Measurements from ENCODE around the gene LIPM.
A peak's percentile ranks its signal among the peaks of the same experiment; 100 is the strongest.

Gene LIPM

DNA sequence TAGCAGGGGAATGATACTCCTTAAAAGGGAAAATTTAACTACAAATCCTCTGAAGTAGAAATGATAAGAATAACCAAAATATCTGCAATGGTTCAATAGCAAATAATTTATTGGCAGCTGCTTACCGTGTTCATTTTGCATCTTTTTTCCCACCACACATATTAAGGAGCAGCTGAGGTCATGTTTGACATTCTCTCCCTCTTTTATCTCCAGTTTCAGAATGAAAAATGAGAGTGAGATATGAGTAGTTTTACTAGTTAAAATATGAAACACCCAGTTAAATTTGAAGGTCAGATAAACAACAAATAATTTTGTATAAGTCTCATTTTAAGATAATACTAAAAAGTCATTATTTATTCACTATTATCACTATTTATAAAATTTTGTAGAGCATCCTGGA is 39.6 kb upstream of the LIPM start:
- Mint-ChIP-seq H3K4me3 (no peak overlapping the region), H3K36me3 (ENCODE audit: low read depth) (no peaks in the 10 kb centered on the region), H3K27me3 (ENCODE audit: low read depth) (no peaks in the 10 kb centered on the region), H3K9me3 (no peaks in the 10 kb centered on the region), H3K4me1 (peaks cover 5% of the 10 kb centered on the region), H3K27ac (no peak overlapping the region)
- TF ChIP-seq CTCF (IDR thresholded peaks at IDR 0.05; ENCODE audit: unreplicated experiment in 3 of 3), result no peak

GRCh38 chr10:88763441-88763840 is 39.1 kb upstream of the LIPM start:
- H3K9me3 Mint-ChIP-seq, result no peaks in the 10 kb centered on the region
- no peaks in the 10 kb centered on the region for H3K27me3 Mint-ChIP-seq (ENCODE audit: low read depth)
- peak overlapping the region; percentile 11 to 48 (median 26) for H3K27ac Mint-ChIP-seq
- H3K4me3 Mint-ChIP-seq, result no peak overlapping the region
- no peak for TF ChIP-seq CTCF (IDR thresholded peaks at IDR 0.05; ENCODE audit: unreplicated experiment in 3 of 3)
- peaks cover 5% of the 10 kb centered on the region for H3K4me1 Mint-ChIP-seq
- H3K36me3 Mint-ChIP-seq (ENCODE audit: low read depth), result no peaks in the 10 kb centered on the region

DNA sequence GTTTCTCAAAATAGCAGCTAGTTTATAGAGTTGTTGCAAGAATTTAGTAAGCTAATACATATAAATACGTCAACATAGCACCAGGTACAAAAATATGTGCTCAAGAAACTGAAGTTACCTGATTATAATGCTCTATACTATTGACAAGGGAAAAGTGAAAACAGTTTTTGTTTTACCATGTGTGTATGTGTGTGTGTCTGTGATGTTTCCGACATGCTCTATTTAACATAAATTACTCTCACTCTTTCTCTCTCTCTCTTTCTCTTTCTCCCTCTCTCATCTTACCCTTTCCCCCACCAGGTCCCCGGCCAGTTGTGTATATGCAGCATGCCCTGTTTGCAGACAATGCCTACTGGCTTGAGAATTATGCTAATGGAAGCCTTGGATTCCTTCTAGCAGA is 38.4 kb upstream of the LIPM start:
- TF ChIP-seq CTCF (IDR thresholded peaks at IDR 0.05; ENCODE audit: unreplicated experiment in 3 of 3), result no peak
- no peaks in the 10 kb centered on the region for H3K36me3 Mint-ChIP-seq (ENCODE audit: low read depth)
- no peaks in the 10 kb centered on the region for H3K27me3 Mint-ChIP-seq (ENCODE audit: low read depth)
- no peak overlapping the region for H3K4me3 Mint-ChIP-seq
- H3K27ac Mint-ChIP-seq, result no peak overlapping the region
- no peaks in the 10 kb centered on the region for H3K9me3 Mint-ChIP-seq
- peaks cover 5% of the 10 kb centered on the region for H3K4me1 Mint-ChIP-seq

GRCh38 chr10:88765816-88766215 is 36.7 kb upstream of the LIPM start:
- Mint-ChIP-seq H3K4me1 (peaks cover 5% of the 10 kb centered on the region), H3K27me3 (ENCODE audit: low read depth) (no peaks in the 10 kb centered on the region), H3K36me3 (ENCODE audit: low read depth) (no peaks in the 10 kb centered on the region), H3K27ac (no peak overlapping the region), H3K9me3 (no peaks in the 10 kb centered on the region), H3K4me3 (no peak overlapping the region)
- TF ChIP-seq CTCF (IDR thresholded peaks at IDR 0.05; ENCODE audit: unreplicated experiment in 3 of 3), result no peak

DNA sequence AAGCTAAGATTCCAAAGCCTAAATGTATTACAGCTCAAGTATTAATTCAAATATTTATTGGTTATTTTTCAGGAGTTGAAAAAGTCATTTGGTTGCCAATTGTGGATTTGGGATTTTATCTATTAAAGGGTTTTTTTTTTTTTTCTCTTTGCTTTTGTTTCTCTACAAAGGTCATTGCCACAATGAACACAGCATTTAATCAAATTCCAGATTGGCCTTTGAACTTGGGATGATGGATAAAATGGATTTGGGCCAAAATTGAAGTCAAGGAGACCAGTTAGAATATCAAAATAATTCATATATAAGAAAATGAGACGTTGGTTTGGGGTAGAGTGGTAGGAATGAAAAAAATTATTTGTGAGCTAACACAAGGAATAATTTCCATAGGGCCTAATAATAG is 33.1 kb upstream of the LIPM start:
- peaks cover 9% of the 10 kb centered on the region for H3K9me3 Mint-ChIP-seq
- TF ChIP-seq CTCF (IDR thresholded peaks at IDR 0.05; ENCODE audit: unreplicated experiment in 3 of 3), result no peak
- no peaks in the 10 kb centered on the region for H3K36me3 Mint-ChIP-seq (ENCODE audit: low read depth)
- H3K27ac Mint-ChIP-seq, result no peak overlapping the region
- H3K27me3 Mint-ChIP-seq (ENCODE audit: low read depth), result no peaks in the 10 kb centered on the region
- no peak overlapping the region for H3K4me3 Mint-ChIP-seq
- H3K4me1 Mint-ChIP-seq, result no peaks in the 10 kb centered on the region

- no peaks in the 10 kb centered on the region for H3K9me3 Mint-ChIP-seq
- TF ChIP-seq CTCF (IDR thresholded peaks at IDR 0.05; ENCODE audit: unreplicated experiment in 3 of 3), result no peak
- H3K4me3 Mint-ChIP-seq, result no peak overlapping the region
- no peak overlapping the region for H3K27ac Mint-ChIP-seq
- H3K4me1 Mint-ChIP-seq, result no peaks in the 10 kb centered on the region
- H3K36me3 Mint-ChIP-seq (ENCODE audit: low read depth), result no peaks in the 10 kb centered on the region
- H3K27me3 Mint-ChIP-seq (ENCODE audit: low read depth), result no peaks in the 10 kb centered on the region
Observed at GRCh38 chr10:88781206-88781605, 21.3 kb upstream of the LIPM start.
